Thyroid gland (tissue), 4 donors: ENCODE results near the gene CLEC4G. TPM values are rescaled to one million over a fixed set of nuclear protein-coding genes. Genes with fewer than 3 reads are reported as not detected.

Experiments used
- DNase-seq, 2 donors: peaks; one replicate each; pipeline ENCODE4 v3.0.0-alpha.2; 2019
- H3K27ac ChIP-seq, 3 donors: fragments of 200-600 bp; sonication (generic); 1 replicate in 2 of 3; 2 replicates in 1 of 3; pipeline ENCODE4 v1.5.1; 2016 to 2019; ENCODE audit warnings: mild to moderate bottlenecking in 1 of 3, moderate library complexity in 1 of 3
- H3K27me3 ChIP-seq: fragments of 200-600 bp; sonication (generic); one replicate; pipeline ENCODE4 v1.5.1; 2019
- H3K36me3 ChIP-seq, 2 donors: fragments of 200-600 bp; sonication (generic); one replicate each; pipeline ENCODE4 v1.5.1; 2016 to 2019
- H3K4me1 ChIP-seq, 2 donors: fragments of 200-600 bp; sonication (generic); one replicate each; pipeline ENCODE4 v1.5.1; 2017 to 2019
- H3K4me3 ChIP-seq, 3 donors: fragments of 200-600 bp; sonication (generic); replicated peaks in 1 of 3; 1 replicate in 2 of 3; 2 replicates in 1 of 3; pipeline ENCODE4 v1.5.1; 2016; ENCODE audit warnings: mild to moderate bottlenecking in 1 of 3
- H3K9me3 ChIP-seq: fragments of 200-600 bp; sonication (generic); one replicate; pipeline ENCODE4 v1.5.1; 2017
- CTCF ChIP-seq, 6 experiments: fragments of 200-600 bp in 3 of 6; fragments of 450-650 bp in 3 of 6; sonication (generic) in 3 of 6; IDR thresholded peaks; one replicate each; pipeline ENCODE4 v1.5.1; 2016 to 2019; ENCODE audit warnings: antibody characterized with exemption in 6 of 6, mild to moderate bottlenecking in 2 of 6, inconsistent platforms in 1 of 6, moderate library complexity in 1 of 6
- POLR2A ChIP-seq, 2 donors: fragments of 450-650 bp; IDR thresholded peaks; one replicate each; pipeline ENCODE4 v1.6.1; 2017; ENCODE audit warnings: antibody characterized with exemption in 2 of 2, mild to moderate bottlenecking in 2 of 2, moderate library complexity in 1 of 2
- whole genome bisulfite sequencing, 2 donors: methylation state at CpG; one replicate each; pipeline ENCODE4 v1.1.5; 2017; 5-methylcytosine and 5-hydroxymethylcytosine counted together
- intact Hi-C: fragments of 100-400 bp; cut with DNase I; formaldehyde crosslinking; loops from one replicate; pipeline ENCODE4 v1.15.1; 2023
- total RNA-seq, 4 donors: library from RNA; depleted of rRNA; stranded (reverse); fragments of >200 nt; gene quantifications; one replicate each; pipeline ENCODE4 v1.2.3, GENCODE V29; 2016

Gene CLEC4G
- total RNA-seq, 4 donors from 2014 or later = 0.22 to 2.0 (median 0.81) TPM

GRCh38 chr19:7757358-7757757 is 25.4 kb upstream of the CLEC4G start:
- 90 to 92% methylated on average over 3 of the region's 3 CpGs for WGBS, 2 donors
- no peak for DNase-seq
- Histone ChIP-seq H3K9me3 (no peaks in the 10 kb centered on the region), H3K36me3 (no peaks in the 10 kb centered on the region), H3K27me3 (no peaks in the 10 kb centered on the region), H3K4me1 (no peaks in the 10 kb centered on the region), H3K4me3 (no peak overlapping the region), H3K27ac (no peak overlapping the region)
- TF ChIP-seq CTCF (IDR thresholded peaks at IDR 0.05) (no peak), POLR2A (IDR thresholded peaks at IDR 0.05) (no peak)
- intact Hi-C loops = no loop called here

GRCh38 chr19:7756258-7756657 is 24.3 kb upstream of the CLEC4G start:
- intact Hi-C loops = no loop called here
- Histone ChIP-seq H3K27ac (no peak overlapping the region), H3K4me1 (no peaks in the 10 kb centered on the region), H3K9me3 (no peaks in the 10 kb centered on the region), H3K27me3 (no peaks in the 10 kb centered on the region), H3K36me3 (no peaks in the 10 kb centered on the region), H3K4me3 (no peak overlapping the region)
- no peak for DNase-seq
- 41 to 55% methylated on average over 4 of the region's 4 CpGs for WGBS, 2 donors
- TF ChIP-seq CTCF (IDR thresholded peaks at IDR 0.05) = no peak
- TF ChIP-seq POLR2A (IDR thresholded peaks at IDR 0.05) = no peak

GRCh38 chr19:7751157-7751783 is 19.4 kb upstream of the CLEC4G start:
- intact Hi-C loops = no loop called here
- no peaks in the 10 kb centered on the region for H3K4me1 ChIP-seq
- H3K27me3 ChIP-seq = no peaks in the 10 kb centered on the region
- no peaks in the 10 kb centered on the region for H3K36me3 ChIP-seq
- 78 to 81% methylated on average over 12 of the region's 12 CpGs for WGBS, 2 donors
- no peak for TF ChIP-seq POLR2A (IDR thresholded peaks at IDR 0.05)
- TF ChIP-seq CTCF (IDR thresholded peaks at IDR 0.05) = no peak
- no peak overlapping the region for H3K27ac ChIP-seq
- no peaks in the 10 kb centered on the region for H3K9me3 ChIP-seq
- DNase-seq = no peak
- no peak overlapping the region for H3K4me3 ChIP-seq

GRCh38 chr19:7748756-7749155 is 16.8 kb upstream of the CLEC4G start:
- H3K27me3 ChIP-seq = no peaks in the 10 kb centered on the region
- H3K9me3 ChIP-seq = no peaks in the 10 kb centered on the region
- no peak for DNase-seq
- no peaks in the 10 kb centered on the region for H3K36me3 ChIP-seq
- 18 to 25% methylated on average over 4 of the region's 4 CpGs for WGBS, 2 donors
- no peaks in the 10 kb centered on the region for H3K4me1 ChIP-seq
- no peak for TF ChIP-seq POLR2A (IDR thresholded peaks at IDR 0.05)
- no peak for TF ChIP-seq CTCF (IDR thresholded peaks at IDR 0.05)
- intact Hi-C loops = no loop called here
- H3K4me3 ChIP-seq = no peak overlapping the region
- H3K27ac ChIP-seq = no peak overlapping the region

GRCh38 chr19:7748171-7748570 is 16.3 kb upstream of the CLEC4G start:
- Histone ChIP-seq H3K9me3 (no peaks in the 10 kb centered on the region), H3K4me1 (no peaks in the 10 kb centered on the region), H3K4me3 (no peak overlapping the region), H3K27ac (no peak overlapping the region), H3K27me3 (no peaks in the 10 kb centered on the region), H3K36me3 (no peaks in the 10 kb centered on the region)
- intact Hi-C loops = no loop called here
- no peak for TF ChIP-seq POLR2A (IDR thresholded peaks at IDR 0.05)
- TF ChIP-seq CTCF (IDR thresholded peaks at IDR 0.05) = no peak
- WGBS, 2 donors = 75 to 78% methylated on average over 2 of the region's 2 CpGs
- DNase-seq = no peak
